Prostate gland (tissue), 2 donors: Measurements from ENCODE around the gene DNAH6. TPM values are rescaled to one million over a fixed set of nuclear protein-coding genes. Genes with fewer than 3 reads are reported as not detected.

Source experiments
- DNase-seq: peaks from one replicate; pipeline ENCODE4 v3.0.0-alpha.2; 2019; ENCODE audit warnings: low spot score
- H3K27ac ChIP-seq, 2 donors: fragments of 200-600 bp; sonication (generic); 2 replicates each; pipeline ENCODE4 v1.5.1; 2017 to 2019
- H3K27me3 ChIP-seq: fragments of 200-600 bp; sonication (generic); replicated peaks from 2 replicates; pipeline ENCODE4 v1.5.1; 2019; ENCODE audit not compliant: insufficient read depth
- H3K36me3 ChIP-seq, 2 donors: fragments of 200-600 bp; sonication (generic); 1 replicate in 1 of 2; 2 replicates in 1 of 2; pipeline versions ENCODE4 v1.5.1 to v1.8.1; 2017 to 2019
- H3K4me1 ChIP-seq: fragments of 200-600 bp; sonication (generic); replicated peaks from 2 replicates; pipeline ENCODE4 v1.5.1; 2019
- H3K4me3 ChIP-seq, 2 donors: fragments of 200-600 bp; sonication (generic); 2 replicates each; pipeline ENCODE4 v1.5.1; 2017 to 2019
- H3K9me3 ChIP-seq: fragments of 200-600 bp; sonication (generic); 2 replicates; pipeline ENCODE4 v1.5.1; 2017
- CTCF ChIP-seq, 4 experiments: fragments of 200-600 bp in 2 of 4; fragments of 450-650 bp in 2 of 4; sonication (generic) in 2 of 4; IDR thresholded peaks; 1 replicate in 3 of 4; 2 replicates in 1 of 4; pipeline ENCODE4 v1.5.1; 2016 to 2019; ENCODE audit warnings: antibody characterized with exemption in 4 of 4, mild to moderate bottlenecking in 2 of 4, moderate library complexity in 2 of 4
- POLR2A ChIP-seq: fragments of 450-650 bp; IDR thresholded peaks from one replicate; pipeline ENCODE4 v1.6.1; 2016; ENCODE audit warnings: antibody characterized with exemption, mild to moderate bottlenecking
- POLR2AphosphoS5 ChIP-seq: sonication (generic); formaldehyde crosslinking; IDR thresholded peaks from one replicate; pipeline ENCODE4 v1.6.1; 2017; ENCODE audit warnings: antibody characterized with exemption
- WGBS: methylation state at CpG from one replicate; pipeline ENCODE4 v1.1.5; 2018; 5-methylcytosine and 5-hydroxymethylcytosine counted together
- intact Hi-C: fragments of 100-400 bp; cut with DNase I; formaldehyde crosslinking; loops from one replicate; pipeline ENCODE4 v1.14.2; 2022
- total RNA-seq, 2 donors: library from RNA; depleted of rRNA; stranded (reverse); fragments of >200 nt; gene quantifications; one replicate each; pipeline ENCODE4 v1.1.0, GENCODE V29; 2016

The DNAH6 gene
- total RNA-seq, 2 donors from 2014 or later, result 1.1 to 4.9 TPM

GRCh38 chr2:84702941-84703340, 186.6 kb downstream of the DNAH6 start:
- Histone ChIP-seq H3K27ac (no peak overlapping the region), H3K27me3 (no peaks in the 10 kb centered on the region), H3K36me3 (no peaks in the 10 kb centered on the region), H3K9me3 (no peaks in the 10 kb centered on the region), H3K4me1 (no peaks in the 10 kb centered on the region), H3K4me3 (no peak overlapping the region)
- WGBS, result 87% methylated on average over 3 of the region's 3 CpGs
- no peak for DNase-seq
- intact Hi-C loops, result no loop called here
- TF ChIP-seq POLR2AphosphoS5, result no peak

DNA sequence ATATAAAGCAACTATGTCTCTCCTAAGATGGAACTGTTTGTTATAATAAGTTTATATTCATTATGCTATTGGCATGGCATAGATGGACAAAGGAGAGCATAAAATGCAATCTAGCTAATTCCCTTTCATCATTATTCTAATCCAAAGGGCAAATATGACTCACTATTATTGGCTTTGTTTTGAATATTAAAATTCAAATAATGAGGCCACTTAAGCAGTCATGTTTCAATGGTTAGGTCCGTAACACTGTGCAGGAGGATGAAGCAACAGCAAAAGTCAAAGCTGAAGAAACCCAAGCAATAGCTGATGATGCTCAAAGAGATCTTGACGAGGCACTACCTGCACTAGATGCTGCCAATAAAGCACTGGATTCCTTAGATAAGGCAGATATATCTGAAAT, 187.5 kb downstream of the DNAH6 start:
- Histone ChIP-seq H3K27me3 (no peaks in the 10 kb centered on the region), H3K36me3 (no peaks in the 10 kb centered on the region), H3K4me3 (no peak overlapping the region), H3K9me3 (no peaks in the 10 kb centered on the region), H3K27ac (no peak overlapping the region), H3K4me1 (no peaks in the 10 kb centered on the region)
- intact Hi-C loops, result no loop called here
- WGBS, result 93% methylated on average over 2 of the region's 2 CpGs
- TF ChIP-seq CTCF (IDR thresholded peaks at IDR 0.05) (no peak), POLR2A (no peak), POLR2AphosphoS5 (no peak)
- no peak for DNase-seq

DNA sequence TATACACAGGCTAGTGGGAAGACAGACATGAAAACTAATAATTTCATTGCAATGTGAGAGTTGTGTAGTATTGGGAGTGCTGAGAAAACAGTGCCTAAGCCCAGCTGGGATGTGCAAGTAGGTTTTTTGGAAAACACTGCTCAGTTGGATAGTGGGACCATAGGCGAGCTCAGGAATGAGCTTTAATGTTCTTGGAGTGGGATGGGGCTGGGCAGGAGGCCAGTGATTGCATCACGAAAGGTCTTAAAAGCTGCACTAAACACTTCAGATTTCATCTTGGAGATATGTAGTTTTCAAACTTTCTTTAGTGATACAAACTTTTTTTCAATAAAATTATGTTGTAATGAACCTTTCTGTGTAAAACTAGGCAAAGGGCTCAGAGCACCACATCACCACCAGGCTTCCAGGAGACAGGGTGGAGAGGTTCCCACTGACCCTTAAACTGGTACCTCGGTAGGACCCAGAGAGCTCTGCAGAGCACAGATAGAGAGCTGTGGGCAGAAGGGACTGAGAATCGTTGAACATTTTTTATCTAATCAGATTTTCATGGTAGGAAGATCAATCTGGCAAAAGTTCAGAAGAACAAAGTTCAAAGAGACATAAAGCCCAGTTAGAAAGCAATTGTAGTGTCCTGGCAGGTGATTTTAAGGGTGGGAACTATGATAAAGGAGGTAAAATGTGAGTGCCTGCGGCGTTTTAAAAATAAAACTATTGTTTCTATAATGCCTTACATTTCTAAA, 188.4 kb downstream of the DNAH6 start:
- 74% methylated on average over 6 of the region's 6 CpGs for WGBS
- H3K4me3 ChIP-seq, result no peak overlapping the region
- no peaks in the 10 kb centered on the region for H3K4me1 ChIP-seq
- H3K36me3 ChIP-seq, result no peaks in the 10 kb centered on the region
- no peak overlapping the region for H3K27ac ChIP-seq
- intact Hi-C loops, result no loop called here
- TF ChIP-seq POLR2AphosphoS5, result no peak
- no peak for TF ChIP-seq CTCF (IDR thresholded peaks at IDR 0.05)
- TF ChIP-seq POLR2A, result no peak
- no peaks in the 10 kb centered on the region for H3K9me3 ChIP-seq
- DNase-seq, result no peak
- no peaks in the 10 kb centered on the region for H3K27me3 ChIP-seq

DNA sequence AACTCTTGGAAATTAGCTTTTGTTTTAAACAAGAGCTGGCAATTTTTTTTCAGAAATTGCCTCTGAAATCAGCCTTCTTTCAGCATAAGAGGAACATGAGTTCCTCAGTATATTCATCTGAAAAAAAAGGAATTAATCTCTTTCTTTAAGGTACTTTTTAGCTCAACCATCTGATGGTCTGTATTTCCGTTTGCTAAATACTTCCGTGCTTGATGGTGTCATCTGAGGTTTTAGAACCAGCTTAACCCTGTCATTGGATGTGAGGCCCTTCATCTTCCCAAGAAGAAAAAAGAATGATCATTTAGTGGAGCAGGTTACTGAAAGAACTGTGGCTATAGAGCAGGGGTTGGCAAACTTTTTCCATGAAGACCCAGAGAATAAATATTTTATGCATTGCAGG, 189.6 kb downstream of the DNAH6 start:
- no peaks in the 10 kb centered on the region for H3K4me1 ChIP-seq
- no peak overlapping the region for H3K4me3 ChIP-seq
- no peak overlapping the region for H3K27ac ChIP-seq
- intact Hi-C loops, result no loop called here
- no peaks in the 10 kb centered on the region for H3K9me3 ChIP-seq
- 71% methylated on average over 2 of the region's 2 CpGs for WGBS
- no peaks in the 10 kb centered on the region for H3K27me3 ChIP-seq
- TF ChIP-seq POLR2A (no peak), POLR2AphosphoS5 (no peak), CTCF (IDR thresholded peaks at IDR 0.05) (no peak)
- DNase-seq, result no peak
- no peaks in the 10 kb centered on the region for H3K36me3 ChIP-seq

- DNase-seq, result no peak
- TF ChIP-seq POLR2A, result no peak
- TF ChIP-seq CTCF (IDR thresholded peaks at IDR 0.05), result no peak
- TF ChIP-seq POLR2AphosphoS5, result no peak
- Histone ChIP-seq H3K27ac (no peak overlapping the region), H3K36me3 (no peaks in the 10 kb centered on the region), H3K4me1 (no peaks in the 10 kb centered on the region), H3K4me3 (no peak overlapping the region), H3K27me3 (no peaks in the 10 kb centered on the region), H3K9me3 (no peaks in the 10 kb centered on the region)
- intact Hi-C loops, result no loop called here
These were observed 192.1 kb downstream of the DNAH6 start for GRCh38 chr2:84708442-84708841.
